HG03064 (cell line): ENCODE data around the gene CCNH.

Experiments
- ATAC-seq: cut with Tn5 transposase; IDR thresholded peaks from one replicate; pipeline ENCODE4 v1.9.1; 2021; ENCODE audit warnings: low read depth; ENCODE audit not compliant: unreplicated experiment

Gene CCNH

GRCh38 chr5:87412630-87413342 is at the start of gene CCNH:
TSS of gene CCNH (minus strand) at chr5:87412930. CDS start at chr5:87412794, 136 bp downstream.
- ATAC-seq = peak; percentile 99

GRCh38 chr5:87457706-87458105 is 45.0 kb upstream of the CCNH start:
- no peak for ATAC-seq

- no peak for ATAC-seq
Measured at GRCh38 chr5:87453801-87454200, 41.1 kb upstream of the CCNH start.

GRCh38 chr5:87452837-87453236 is 40.1 kb upstream of the CCNH start:
- no peak for ATAC-seq

- ATAC-seq = no peak
Measured at GRCh38 chr5:87442419-87442818, 29.7 kb upstream of the CCNH start.

- no peak for ATAC-seq
Measured at GRCh38 chr5:87438231-87438630, 25.5 kb upstream of the CCNH start.

- no peak for ATAC-seq
Measured at GRCh38 chr5:87437724-87438123, 25.0 kb upstream of the CCNH start.

- ATAC-seq = no peak
Measured at GRCh38 chr5:87435144-87435694, 22.5 kb upstream of the CCNH start.

GRCh38 chr5:87434461-87434860 is 21.7 kb upstream of the CCNH start:
- ATAC-seq = no peak

GRCh38 chr5:87433945-87434344 is 21.2 kb upstream of the CCNH start:
- ATAC-seq = no peak

GRCh38 chr5:87432460-87432859 is 19.7 kb upstream of the CCNH start:
- no peak for ATAC-seq

- ATAC-seq = no peak
Measured at GRCh38 chr5:87430863-87431457, 18.2 kb upstream of the CCNH start.

GRCh38 chr5:87423755-87424154 is 11.0 kb upstream of the CCNH start:
- ATAC-seq = no peak

- no peak for ATAC-seq
Measured at GRCh38 chr5:87421307-87421706, 8.6 kb upstream of the CCNH start.

GRCh38 chr5:87418506-87418905 is 5.8 kb upstream of the CCNH start:
- ATAC-seq = no peak

GRCh38 chr5:87413343-87413645 is 564 bp upstream of the CCNH start:
- ATAC-seq = no peak

- ATAC-seq = peak; percentile 15
Measured at GRCh38 chr5:87411973-87412629, 629 bp downstream of the CCNH start.

GRCh38 chr5:87411586-87411972 is 1.2 kb downstream of the CCNH start:
- ATAC-seq = no peak

- no peak for ATAC-seq
Measured at GRCh38 chr5:87410931-87411330, 1.8 kb downstream of the CCNH start.

- ATAC-seq = no peak
Measured at GRCh38 chr5:87408204-87408603, 4.5 kb downstream of the CCNH start.

- no peak for ATAC-seq
Measured at GRCh38 chr5:87405472-87406155, 7.1 kb downstream of the CCNH start.
